RWPE2 (cell line): Measurements from ENCODE around the gene ADPRS.

Experiments
- ATAC-seq: fragments of 200-7000 bp; cut with Tn5 transposase; 3 replicates; pipeline ENCODE4 v1.9.1; 2021; ENCODE audit warnings: low read depth
- DNase-seq: peaks from one replicate; pipeline ENCODE4 v3.0.0-alpha.2; 2020; ENCODE audit warnings: low spot score
- H3K27ac ChIP-seq: fragments of 450-650 bp; 2 replicates; pipeline ENCODE4 v1.5.1; 2017; ENCODE audit warnings: mild to moderate bottlenecking; ENCODE audit not compliant: poor library complexity, severe bottlenecking
- H3K27me3 ChIP-seq: fragments of 250-450 bp; sonication (Bioruptor Pico); 2 replicates; pipeline ENCODE4 v1.5.1; 2021; ENCODE audit warnings: mild to moderate bottlenecking, moderate library complexity; ENCODE audit not compliant: insufficient read depth, poor library complexity, severe bottlenecking
- H3K36me3 ChIP-seq: fragments of 250-450 bp; sonication (Bioruptor Pico); 2 replicates; pipeline ENCODE4 v1.5.1; 2020; ENCODE audit warnings: low read depth, mild to moderate bottlenecking, moderate library complexity
- H3K4me1 ChIP-seq: fragments of 250-450 bp; sonication (Bioruptor Pico); 2 replicates; pipeline ENCODE4 v1.5.1; 2021; ENCODE audit warnings: mild to moderate bottlenecking, moderate library complexity; ENCODE audit not compliant: insufficient read depth, poor library complexity, severe bottlenecking
- H3K4me3 ChIP-seq: fragments of 250-450 bp; sonication (Bioruptor Pico); 2 replicates; pipeline ENCODE4 v1.5.1; 2021; ENCODE audit warnings: mild to moderate bottlenecking, moderate library complexity; ENCODE audit not compliant: severe bottlenecking
- H3K9me3 ChIP-seq: fragments of 250-450 bp; sonication (Bioruptor Pico); 2 replicates; pipeline ENCODE4 v1.5.1; 2021; ENCODE audit warnings: mild to moderate bottlenecking, moderate library complexity; ENCODE audit not compliant: severe bottlenecking
- CTCF ChIP-seq: fragments of 450-650 bp; IDR thresholded peaks from one replicate; pipeline ENCODE4 v1.5.1; 2017; ENCODE audit warnings: mild to moderate bottlenecking, moderate library complexity; ENCODE audit not compliant: poor library complexity, severe bottlenecking

Gene ADPRS

GRCh38 chr1:36119456-36119855, 30.8 kb downstream of the ADPRS start:
- no peaks in the 10 kb centered on the region for H3K36me3 ChIP-seq
- H3K4me3 ChIP-seq: no peak overlapping the region
- H3K27me3 ChIP-seq: peaks cover under 1% of the 10 kb centered on the region
- ATAC-seq: no peak
- no peaks in the 10 kb centered on the region for H3K9me3 ChIP-seq
- TF ChIP-seq CTCF: no peak
- H3K4me1 ChIP-seq: no peaks in the 10 kb centered on the region
- H3K27ac ChIP-seq: no peak overlapping the region
- DNase-seq: no peak

- Histone ChIP-seq H3K27ac (no peak overlapping the region), H3K9me3 (no peaks in the 10 kb centered on the region), H3K36me3 (no peaks in the 10 kb centered on the region), H3K27me3 (peaks cover 3% of the 10 kb centered on the region), H3K4me3 (no peak overlapping the region), H3K4me1 (no peaks in the 10 kb centered on the region)
- no peak for TF ChIP-seq CTCF
- no peak for ATAC-seq
- no peak for DNase-seq
Observed at GRCh38 chr1:36122062-36123030, 33.7 kb downstream of the ADPRS start.

GRCh38 chr1:36123356-36123755, 34.7 kb downstream of the ADPRS start:
- Histone ChIP-seq H3K27ac (no peak overlapping the region), H3K36me3 (no peaks in the 10 kb centered on the region), H3K9me3 (no peaks in the 10 kb centered on the region), H3K4me3 (no peak overlapping the region), H3K4me1 (no peaks in the 10 kb centered on the region), H3K27me3 (peaks cover 3% of the 10 kb centered on the region)
- no peak for ATAC-seq
- DNase-seq: no peak
- no peak for TF ChIP-seq CTCF

GRCh38 chr1:36124404-36125128, 35.9 kb downstream of the ADPRS start:
- Histone ChIP-seq H3K27ac (no peak overlapping the region), H3K27me3 (peaks cover 3% of the 10 kb centered on the region), H3K4me3 (peak overlapping the region; percentile 21), H3K9me3 (no peaks in the 10 kb centered on the region), H3K4me1 (no peaks in the 10 kb centered on the region), H3K36me3 (no peaks in the 10 kb centered on the region)
- TF ChIP-seq CTCF: no peak
- DNase-seq: no peak
- no peak for ATAC-seq
